GM21423 (cell line): ENCODE results near the gene SLC12A5.
"Not testable (repeated sequence)": the region's sequence is repeated elsewhere in the genome, so short reads cannot be mapped to it uniquely, and the experiment has no call there.

Experiments
- ATAC-seq: cut with Tn5 transposase; IDR thresholded peaks from one replicate; pipeline ENCODE4 v1.9.1; 2021; ENCODE audit warnings: mild to moderate bottlenecking, moderate library complexity; ENCODE audit not compliant: unreplicated experiment

Gene SLC12A5

GRCh38 chr20:46073443-46073842 is 44.4 kb downstream of the SLC12A5 start:
- ATAC-seq = no peak

GRCh38 chr20:46074006-46074405 is 45.0 kb downstream of the SLC12A5 start:
- no peak for ATAC-seq

- ATAC-seq = no peak
Measured at GRCh38 chr20:46076806-46077205, 47.8 kb downstream of the SLC12A5 start.

DNA sequence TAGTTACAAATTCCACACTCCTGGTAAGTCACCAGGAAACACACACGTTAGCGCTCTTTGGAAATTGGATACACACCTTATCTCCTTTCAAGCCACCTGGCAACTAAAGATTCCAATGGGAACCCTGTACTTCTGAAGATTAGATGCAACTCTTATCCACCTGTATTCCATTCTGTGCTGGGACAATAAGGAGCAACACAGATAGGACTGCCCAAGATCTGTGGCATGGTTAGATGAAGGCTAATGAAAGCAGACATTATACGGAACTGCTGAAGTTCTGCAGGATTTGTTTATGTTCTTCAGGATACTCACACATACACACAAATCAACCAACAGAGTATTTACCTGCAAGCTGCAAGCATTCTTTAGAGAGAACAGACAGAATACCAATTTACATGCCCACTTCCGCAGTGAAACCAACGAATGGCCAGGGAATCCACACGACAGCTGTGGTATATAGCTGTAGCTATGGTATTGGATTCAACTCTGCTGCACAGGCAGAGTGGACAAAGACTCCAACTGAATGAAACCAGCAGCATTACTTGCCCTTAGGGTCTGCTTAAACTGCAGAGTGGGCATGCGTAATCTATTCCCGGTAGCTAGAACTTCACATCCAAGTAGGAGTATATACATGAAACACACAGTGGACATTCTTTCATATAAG is 48.8 kb downstream of the SLC12A5 start:
- no peak for ATAC-seq

GRCh38 chr20:46078954-46079353 is 49.9 kb downstream of the SLC12A5 start:
- no peak for ATAC-seq

DNA sequence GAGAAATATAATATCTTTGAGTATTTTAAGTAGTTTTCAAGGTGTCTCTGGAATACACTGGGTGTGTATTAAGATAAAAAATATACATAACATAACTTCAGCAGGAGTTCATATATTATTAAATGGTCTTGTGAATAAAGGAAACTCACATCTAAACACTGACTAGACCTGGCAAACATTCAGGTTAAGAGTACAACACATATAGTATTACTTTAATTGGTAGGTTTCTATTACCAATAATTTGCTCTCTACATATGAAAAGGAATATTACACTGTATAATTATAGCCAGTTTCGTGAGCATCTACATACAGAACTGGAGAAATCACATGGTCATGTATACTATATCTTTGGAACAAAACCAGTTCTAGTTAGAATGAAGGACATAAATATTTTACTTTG is 52.1 kb downstream of the SLC12A5 start:
- ATAC-seq = no peak

GRCh38 chr20:46083101-46083500 is 54.1 kb downstream of the SLC12A5 start:
- ATAC-seq = no peak

- ATAC-seq = no peak
Measured at GRCh38 chr20:46083531-46084061, 54.6 kb downstream of the SLC12A5 start.

DNA sequence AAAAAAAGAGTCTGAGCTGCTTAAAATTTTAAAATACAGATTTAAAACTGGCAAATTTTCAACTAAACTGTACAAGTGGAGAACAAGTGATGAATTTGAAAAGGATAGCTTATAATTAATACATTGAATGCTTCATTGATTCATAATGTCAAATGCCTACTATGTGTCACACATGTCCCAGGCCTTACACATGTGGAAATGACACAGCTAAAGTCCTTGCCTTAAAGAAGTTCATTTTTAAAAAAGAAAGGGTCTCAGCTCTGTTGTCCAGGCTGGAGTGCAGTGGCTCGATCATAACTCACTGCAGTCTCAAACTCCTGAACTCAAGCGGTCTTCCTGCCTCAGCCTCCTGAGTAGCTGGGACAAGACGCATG is 55.8 kb downstream of the SLC12A5 start:
- ATAC-seq = no peak

GRCh38 chr20:46085179-46085851 is 56.3 kb downstream of the SLC12A5 start:
- no peak for ATAC-seq

DNA sequence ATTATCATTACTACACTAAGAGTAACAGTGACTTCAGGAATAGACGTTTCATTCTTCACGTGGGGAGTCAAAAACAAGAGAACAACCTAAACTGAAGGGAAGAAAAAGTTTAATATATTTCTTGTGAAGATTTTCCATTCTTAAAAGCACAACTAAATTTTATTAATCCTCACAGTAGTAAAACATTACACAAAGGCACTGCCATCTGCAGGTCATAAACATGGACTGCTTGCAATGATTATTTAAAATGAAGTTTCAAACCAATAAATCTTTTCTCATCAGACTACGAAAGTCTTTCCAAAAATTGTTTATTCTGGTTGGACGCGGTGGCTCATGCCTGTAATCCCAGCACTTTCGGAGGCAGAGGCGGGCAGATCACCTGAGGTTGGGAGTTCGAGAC is 58.1 kb downstream of the SLC12A5 start:
- no peak for ATAC-seq

- no peak for ATAC-seq
Measured at GRCh38 chr20:46088409-46089166, 59.6 kb downstream of the SLC12A5 start.

GRCh38 chr20:46089167-46089416 is 60.1 kb downstream of the SLC12A5 start:
- ATAC-seq = peak; percentile 27

GRCh38 chr20:46089417-46090388 is 60.7 kb downstream of the SLC12A5 start, which contains the start of gene NCOA5:
NCOA5 (minus strand) TSS chr20:46089962; CDS start chr20:46079424, 10,538 bp downstream.
- ATAC-seq = peak; percentile 75

DNA sequence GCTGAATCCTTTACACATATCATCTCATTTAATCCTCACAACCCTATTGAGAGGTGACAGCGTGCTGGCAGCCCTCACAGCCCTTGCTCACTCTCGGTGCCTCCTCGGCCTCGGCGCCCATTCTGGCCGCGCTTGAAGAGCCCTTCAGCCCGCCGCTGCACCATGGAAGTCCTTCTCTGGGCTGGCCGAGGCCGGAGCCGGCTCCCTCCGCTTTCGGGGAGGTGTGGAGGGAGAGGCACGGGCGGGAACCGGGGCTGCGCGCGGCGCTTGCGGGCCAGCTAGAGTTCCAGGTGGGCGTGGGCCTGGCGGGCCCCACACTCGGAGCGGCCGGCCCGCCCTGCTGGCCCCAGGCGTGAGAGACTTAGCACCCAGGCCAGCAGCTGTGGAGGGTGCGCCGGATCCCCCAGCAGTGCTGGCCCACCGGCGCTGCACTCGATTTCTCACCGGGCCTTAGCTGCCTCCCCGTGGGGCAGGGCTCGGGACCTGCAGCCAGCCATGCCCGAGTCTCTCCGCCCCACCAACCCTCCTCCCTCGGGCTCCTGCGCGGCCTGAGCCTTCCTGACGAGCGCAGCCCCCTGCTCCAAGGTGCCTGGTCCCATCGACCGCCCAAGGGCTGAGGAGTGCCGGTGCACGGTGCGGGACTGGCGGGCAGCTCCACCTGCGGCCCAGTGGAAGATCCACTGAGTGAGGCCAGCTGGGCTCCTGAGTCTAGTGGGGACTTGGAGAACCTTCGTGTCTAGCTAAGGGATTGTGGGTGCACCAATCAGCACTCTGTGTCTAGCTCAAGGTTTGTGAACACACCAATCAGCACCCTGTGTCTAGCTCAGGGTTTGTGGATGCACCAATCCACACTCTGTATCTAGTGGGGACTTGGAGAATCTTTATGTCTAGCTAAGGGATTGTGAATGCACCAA is 62.9 kb downstream of the SLC12A5 start:
- ATAC-seq = not testable (repeated sequence)

- no peak for ATAC-seq
Measured at GRCh38 chr20:46093531-46093930, 64.5 kb downstream of the SLC12A5 start.

- no peak for ATAC-seq
Measured at GRCh38 chr20:46099491-46100287, 70.7 kb downstream of the SLC12A5 start.

DNA sequence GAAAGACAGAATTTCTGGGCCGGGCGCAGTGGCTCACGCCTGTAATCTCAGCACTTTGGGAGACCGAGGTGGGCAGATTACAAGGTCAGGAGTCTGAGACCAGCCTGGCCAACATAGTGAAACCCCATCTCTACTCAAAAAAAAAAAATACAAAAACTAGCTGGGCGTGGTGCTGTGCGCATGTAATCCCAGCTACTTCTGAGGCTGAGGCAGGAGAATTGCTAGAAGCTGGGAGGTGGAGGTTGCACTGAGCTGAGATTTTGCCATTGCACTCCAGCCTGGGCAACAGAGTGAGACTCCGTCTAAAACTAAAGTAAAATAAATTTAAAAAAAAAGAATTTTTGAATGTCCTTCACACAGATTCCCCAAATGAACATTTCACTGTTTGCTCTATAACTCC is 71.4 kb downstream of the SLC12A5 start:
- not testable (repeated sequence) for ATAC-seq

DNA sequence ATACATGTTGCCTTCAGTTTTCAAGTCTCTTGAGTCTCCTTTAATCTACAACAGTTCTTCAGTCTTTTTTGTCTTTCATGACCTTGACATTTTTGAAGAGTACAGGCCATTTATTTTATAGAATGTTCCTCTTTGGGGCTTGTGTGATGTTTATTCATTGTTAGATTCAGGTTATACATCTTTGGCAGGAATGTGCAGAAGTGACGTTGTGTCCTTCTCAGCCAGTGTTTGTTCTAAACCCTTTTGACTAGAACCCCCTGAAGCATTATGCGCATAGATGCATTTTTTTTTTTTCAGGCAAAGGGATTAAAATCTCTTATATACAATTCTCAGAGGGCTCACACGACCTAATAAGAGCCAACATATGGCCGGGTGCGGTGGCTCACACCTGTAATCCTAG is 72.0 kb downstream of the SLC12A5 start:
- no peak for ATAC-seq
